Testis (tissue), 3 donors: ENCODE measurements around the gene CREG2. TPM values are rescaled to one million over a fixed set of nuclear protein-coding genes. Genes with fewer than 3 reads are reported as not detected.

Experiments used
- DNase-seq: peaks from one replicate; pipeline ENCODE4 v3.0.0-alpha.2; 2019
- H3K27ac ChIP-seq, 2 donors: fragments of 200-600 bp; sonication (generic); one replicate each; pipeline ENCODE4 v1.5.1; 2019
- H3K27me3 ChIP-seq: fragments of 200-600 bp; sonication (generic); one replicate; pipeline ENCODE4 v1.5.1; 2019
- H3K36me3 ChIP-seq: fragments of 200-600 bp; sonication (generic); one replicate; pipeline ENCODE4 v1.5.1; 2017; ENCODE audit warnings: low read depth; ENCODE audit errors: missing control alignments
- H3K4me1 ChIP-seq: fragments of 200-600 bp; sonication (generic); one replicate; pipeline ENCODE4 v1.5.1; 2019
- H3K4me3 ChIP-seq, 2 donors: fragments of 200-600 bp; sonication (generic); one replicate each; pipeline ENCODE4 v1.5.1; 2017 to 2019
- H3K9me3 ChIP-seq: fragments of 200-600 bp; sonication (generic); one replicate; pipeline ENCODE4 v1.5.1; 2017
- POLR2A ChIP-seq: fragments of 450-650 bp; IDR thresholded peaks from one replicate; pipeline ENCODE4 v1.6.1; 2017; ENCODE audit warnings: antibody characterized with exemption, mild to moderate bottlenecking, moderate library complexity
- WGBS, 2 donors: methylation state at CpG; one replicate each; pipeline ENCODE4 v1.1.5; 2018; 5-methylcytosine and 5-hydroxymethylcytosine counted together
- intact Hi-C: fragments of 100-400 bp; cut with DNase I; formaldehyde crosslinking; loops from one replicate; pipeline ENCODE4 v1.15.1; 2023; ENCODE audit warnings: low total_unique reads
- polyA plus RNA-seq: library from polyadenylated mRNA; stranded (reverse); fragments of 350-450 nt; fragmentation: Illumina TruSeq; extraction: RNeasy Lipid Tissue Mini Kit (QIAGEN cat#74804); gene quantifications from one replicate; pipeline ENCODE4 v1.2.3, GENCODE V29; 2014; ENCODE audit warnings: low read depth, low replicate concordance; ENCODE audit not compliant: insufficient read depth
- total RNA-seq, 2 donors: library from RNA; depleted of rRNA; stranded (reverse); fragments of >200 nt; gene quantifications; one replicate each; pipeline ENCODE4 v1.2.3, GENCODE V29; 2016
- TF ChIP-seq, protein P1 (sequence below), 3 experiments: fragments of 450-650 bp in 2 of 3; fragments of 200-600 bp in 1 of 3; sonication (generic) in 1 of 3; IDR thresholded peaks; one replicate each; pipeline ENCODE4 v1.5.1; 2016 to 2019; ENCODE audit warnings: antibody characterized with exemption in 3 of 3, mild to moderate bottlenecking in 2 of 3, moderate library complexity in 1 of 3

Gene CREG2
- total and polyA plus RNA-seq, 3 donors from 2014 or later = 0.19 to 0.47 (median 0.42) TPM

DNA sequence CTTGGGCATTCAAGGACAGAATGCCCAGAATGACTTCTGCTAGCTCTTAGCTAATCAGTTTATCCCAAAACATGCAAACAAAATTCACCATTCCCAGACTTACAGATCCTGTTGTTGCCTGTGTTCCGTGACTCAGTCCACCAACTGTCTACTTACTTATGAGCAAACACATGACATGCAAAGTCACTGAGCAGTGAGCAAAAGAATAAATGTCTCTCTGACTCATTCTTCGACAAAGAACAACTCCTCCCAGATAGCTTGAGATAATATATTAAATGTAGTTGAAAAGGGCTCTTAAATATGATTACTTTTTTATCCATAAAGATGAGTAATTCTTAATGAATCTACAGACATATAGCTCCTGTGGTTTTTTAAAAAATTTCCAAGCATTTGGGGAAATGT is 9.0 kb upstream of the CREG2 start:
- Histone ChIP-seq H3K4me1 (no peaks in the 10 kb centered on the region), H3K27me3 (no peaks in the 10 kb centered on the region), H3K4me3 (no peak overlapping the region), H3K9me3 (no peaks in the 10 kb centered on the region), H3K36me3 (no peaks in the 10 kb centered on the region), H3K27ac (no peak overlapping the region)
- no peak for DNase-seq
- intact Hi-C loops = no loop called here
- TF ChIP-seq, protein P1, sequence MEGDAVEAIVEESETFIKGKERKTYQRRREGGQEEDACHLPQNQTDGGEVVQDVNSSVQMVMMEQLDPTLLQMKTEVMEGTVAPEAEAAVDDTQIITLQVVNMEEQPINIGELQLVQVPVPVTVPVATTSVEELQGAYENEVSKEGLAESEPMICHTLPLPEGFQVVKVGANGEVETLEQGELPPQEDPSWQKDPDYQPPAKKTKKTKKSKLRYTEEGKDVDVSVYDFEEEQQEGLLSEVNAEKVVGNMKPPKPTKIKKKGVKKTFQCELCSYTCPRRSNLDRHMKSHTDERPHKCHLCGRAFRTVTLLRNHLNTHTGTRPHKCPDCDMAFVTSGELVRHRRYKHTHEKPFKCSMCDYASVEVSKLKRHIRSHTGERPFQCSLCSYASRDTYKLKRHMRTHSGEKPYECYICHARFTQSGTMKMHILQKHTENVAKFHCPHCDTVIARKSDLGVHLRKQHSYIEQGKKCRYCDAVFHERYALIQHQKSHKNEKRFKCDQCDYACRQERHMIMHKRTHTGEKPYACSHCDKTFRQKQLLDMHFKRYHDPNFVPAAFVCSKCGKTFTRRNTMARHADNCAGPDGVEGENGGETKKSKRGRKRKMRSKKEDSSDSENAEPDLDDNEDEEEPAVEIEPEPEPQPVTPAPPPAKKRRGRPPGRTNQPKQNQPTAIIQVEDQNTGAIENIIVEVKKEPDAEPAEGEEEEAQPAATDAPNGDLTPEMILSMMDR (IDR thresholded peaks at IDR 0.05) = no peak
- no peak for TF ChIP-seq POLR2A
- 75 to 80% methylated on average over 2 of the region's 2 CpGs for WGBS, 2 donors

DNA sequence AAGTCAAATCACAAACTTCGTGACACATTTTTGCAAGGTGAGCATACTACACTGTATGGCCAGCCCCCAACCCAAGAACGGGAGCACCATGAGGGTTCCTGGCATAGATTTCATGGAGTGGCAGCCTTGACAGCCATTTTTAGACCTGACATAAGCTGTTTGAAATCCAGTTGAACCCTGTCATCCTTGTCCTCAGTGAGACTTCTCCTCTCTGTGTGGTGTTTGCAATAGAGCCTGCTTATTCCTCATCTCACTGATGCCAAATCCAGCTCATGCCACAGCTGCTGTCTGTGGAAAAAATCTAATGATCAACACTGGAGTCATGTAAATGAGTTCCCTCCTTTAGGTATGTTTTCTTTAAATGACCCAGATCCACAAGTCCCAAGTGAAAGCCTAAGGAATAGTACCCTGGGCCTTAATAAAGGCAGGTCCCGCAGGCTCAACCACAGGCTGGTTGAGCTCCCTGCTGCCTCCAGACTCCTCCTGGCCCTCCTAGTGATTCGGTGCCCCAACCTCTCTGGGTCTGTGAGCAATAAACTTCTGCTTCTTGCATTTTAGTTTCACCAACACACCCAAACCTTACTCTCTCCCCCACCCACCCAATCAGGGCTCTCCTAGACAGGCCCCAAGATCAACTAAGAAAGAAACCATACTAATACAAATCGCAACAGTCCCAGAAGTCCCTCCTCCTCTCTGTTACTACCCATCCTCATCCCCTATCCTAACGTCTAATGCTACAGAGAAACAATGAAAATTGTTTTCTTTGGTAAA is 8.4 kb upstream of the CREG2 start:
- Histone ChIP-seq H3K27me3 (no peaks in the 10 kb centered on the region), H3K27ac (no peak overlapping the region), H3K9me3 (no peaks in the 10 kb centered on the region), H3K4me3 (no peak overlapping the region), H3K4me1 (no peaks in the 10 kb centered on the region), H3K36me3 (no peaks in the 10 kb centered on the region)
- WGBS, 2 donors = 85 to 88% methylated on average over 6 of the region's 6 CpGs
- no peak for DNase-seq
- intact Hi-C loops = no loop called here
- TF ChIP-seq, protein P1 (IDR thresholded peaks at IDR 0.05) = no peak
- no peak for TF ChIP-seq POLR2A

DNA sequence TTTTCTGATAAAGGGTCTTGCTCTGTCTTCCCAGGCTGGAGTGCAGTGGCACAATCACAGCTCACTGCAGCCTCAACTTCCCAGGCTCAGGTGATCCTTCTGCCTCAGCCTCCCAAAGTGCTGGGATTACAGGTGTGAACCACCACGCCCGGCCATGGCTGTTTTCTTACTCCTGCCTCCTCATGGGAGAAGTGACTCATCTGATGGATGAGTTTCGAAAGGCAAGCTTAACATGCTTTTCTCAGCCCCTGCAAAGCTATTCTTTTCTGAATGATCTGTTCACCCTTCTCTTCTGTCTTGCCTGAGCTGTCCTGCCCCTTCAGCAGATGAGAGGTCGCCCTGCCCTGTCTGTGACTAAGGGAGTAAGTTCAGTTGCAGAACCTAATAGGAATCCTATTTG is 929 bp upstream of the CREG2 start:
- no peak for DNase-seq
- intact Hi-C loops = no loop called here
- Histone ChIP-seq H3K4me1 (no peaks in the 10 kb centered on the region), H3K27ac (no peak overlapping the region), H3K4me3 (no peak overlapping the region), H3K36me3 (no peaks in the 10 kb centered on the region), H3K27me3 (no peaks in the 10 kb centered on the region), H3K9me3 (no peaks in the 10 kb centered on the region)
- TF ChIP-seq, protein P1 (IDR thresholded peaks at IDR 0.05) = no peak
- no peak for TF ChIP-seq POLR2A
- WGBS, 2 donors = 37 to 49% methylated on average over 4 of the region's 4 CpGs

DNA sequence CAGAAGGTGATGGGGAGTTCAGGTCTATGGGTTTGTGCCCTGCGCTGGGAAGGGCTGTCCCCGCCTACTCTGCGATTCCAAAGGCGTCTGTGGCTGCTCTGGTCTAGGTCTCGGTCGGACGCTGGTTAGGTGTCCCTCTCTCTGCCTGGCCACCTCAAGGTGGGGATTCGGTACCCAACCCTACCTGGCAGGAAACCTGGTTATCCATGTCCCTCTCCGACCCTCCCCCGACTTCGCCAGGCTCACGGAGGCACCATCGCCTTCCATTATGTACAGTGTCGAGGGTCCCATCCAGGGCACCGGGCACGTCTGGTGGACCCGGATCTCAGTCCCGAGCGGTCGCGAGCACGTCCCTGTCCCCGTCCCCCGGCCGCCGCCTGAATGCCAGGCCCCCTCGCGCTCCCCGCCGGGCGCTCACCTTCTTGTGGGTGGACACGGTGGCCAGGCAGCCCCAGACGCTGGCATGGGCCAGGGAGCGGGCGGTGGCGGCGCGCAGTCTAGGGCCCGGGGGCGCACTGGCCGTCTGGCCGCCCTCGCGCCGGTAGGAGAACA is 628 bp downstream of the CREG2 start:
- TF ChIP-seq, protein P1 (IDR thresholded peaks at IDR 0.05) = no peak
- TF ChIP-seq POLR2A = no peak
- Histone ChIP-seq H3K27me3 (no peaks in the 10 kb centered on the region), H3K4me1 (no peaks in the 10 kb centered on the region), H3K4me3 (peak overlapping the region; percentile 27 to 53), H3K27ac (no peak overlapping the region), H3K36me3 (no peaks in the 10 kb centered on the region), H3K9me3 (no peaks in the 10 kb centered on the region)
- WGBS, 2 donors = 0 to 4% methylated on average over 9 to 25 of the region's 45 CpGs
- DNase-seq = no peak
- intact Hi-C loops = no loop called here
